ENCODE measurements around the gene ZNF485.

GRCh38 chr10:43595739-43596298, 10.4 kb upstream of the ZNF485 start:
- TF ChIP-seq CTCF (IDR thresholded peaks at IDR 0.05; ENCODE audit: insufficient read depth, low read length) (no peak), POLR2AphosphoS5 (IDR thresholded peaks at IDR 0.05; ENCODE audit: low read depth) (no peak)

Measured in HL-60 (cell line).